GM18867 (cell line): ENCODE measurements around the gene DISP3.

Experiments used
- ATAC-seq: cut with Tn5 transposase; IDR thresholded peaks from one replicate; pipeline ENCODE4 v1.9.1; 2021; ENCODE audit warnings: mild to moderate bottlenecking, moderate library complexity; ENCODE audit not compliant: unreplicated experiment

The DISP3 gene

DNA sequence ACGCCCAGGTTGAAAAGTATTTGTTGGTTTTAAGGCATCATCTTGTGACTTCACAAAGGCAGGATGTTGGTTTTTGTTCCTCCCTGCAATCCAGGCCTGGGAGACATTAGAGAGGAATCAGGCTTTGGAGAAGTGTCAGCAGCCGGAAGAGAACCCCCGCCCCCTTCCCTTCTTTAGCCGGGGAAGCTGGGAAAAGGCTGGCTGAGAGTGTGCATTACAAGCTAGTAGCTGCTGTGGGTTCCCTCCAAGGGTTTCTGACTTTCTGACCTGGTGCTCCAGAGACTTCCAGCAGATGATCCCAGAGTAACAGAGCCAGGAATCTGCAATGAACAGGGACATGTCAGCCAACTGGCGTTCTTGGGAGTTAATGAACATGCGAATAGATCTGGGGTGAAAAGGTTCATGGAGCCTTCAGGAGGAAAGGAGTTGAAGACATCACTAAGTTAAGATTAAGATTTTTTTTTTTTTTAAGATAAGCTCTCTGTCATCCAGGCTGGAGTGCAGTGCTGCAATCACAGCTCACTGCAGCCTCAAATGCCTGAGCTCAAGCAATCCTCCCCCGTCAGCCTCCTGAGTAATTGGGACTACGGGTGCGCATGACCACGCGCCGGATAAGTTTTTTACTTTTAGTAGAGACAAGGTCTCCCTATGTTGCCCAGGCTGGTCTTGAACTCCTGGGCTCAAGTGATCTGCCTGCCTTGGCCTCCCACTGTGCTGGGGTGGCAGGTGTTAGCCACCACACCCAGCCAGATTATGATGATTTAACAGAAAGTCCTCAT is 7.5 kb downstream of the DISP3 start:
- ATAC-seq = no peak

DNA sequence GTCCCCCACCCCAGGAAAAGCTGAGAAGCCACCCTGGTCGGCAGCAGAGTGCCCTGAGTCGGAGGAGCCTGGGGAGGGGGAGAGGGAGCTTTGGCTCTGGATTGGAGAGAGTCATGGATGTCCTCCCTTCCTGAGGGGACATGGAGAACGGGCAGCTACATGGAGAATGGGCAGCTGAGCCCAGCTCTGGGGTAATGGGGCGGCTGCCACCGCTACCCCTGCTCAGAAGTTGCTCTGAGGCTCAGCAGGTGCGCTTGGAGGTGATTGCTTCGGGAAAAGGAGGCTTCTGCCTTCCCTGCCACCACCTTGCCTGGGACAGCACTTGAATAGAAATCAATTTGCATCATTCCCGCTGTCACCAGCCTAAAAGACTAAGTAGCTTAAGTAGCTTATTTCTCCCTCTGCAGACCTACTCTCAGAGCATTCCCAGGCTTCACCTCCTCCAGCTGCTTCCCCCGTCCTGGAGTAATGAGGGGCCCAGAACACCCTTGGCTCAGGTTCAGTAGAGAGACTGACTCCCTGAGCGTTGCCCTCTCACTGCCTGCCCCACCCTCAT is 8.3 kb downstream of the DISP3 start:
- ATAC-seq = no peak

- ATAC-seq = no peak
These were observed 9.3 kb downstream of the DISP3 start for GRCh38 chr1:11488201-11488770.

DNA sequence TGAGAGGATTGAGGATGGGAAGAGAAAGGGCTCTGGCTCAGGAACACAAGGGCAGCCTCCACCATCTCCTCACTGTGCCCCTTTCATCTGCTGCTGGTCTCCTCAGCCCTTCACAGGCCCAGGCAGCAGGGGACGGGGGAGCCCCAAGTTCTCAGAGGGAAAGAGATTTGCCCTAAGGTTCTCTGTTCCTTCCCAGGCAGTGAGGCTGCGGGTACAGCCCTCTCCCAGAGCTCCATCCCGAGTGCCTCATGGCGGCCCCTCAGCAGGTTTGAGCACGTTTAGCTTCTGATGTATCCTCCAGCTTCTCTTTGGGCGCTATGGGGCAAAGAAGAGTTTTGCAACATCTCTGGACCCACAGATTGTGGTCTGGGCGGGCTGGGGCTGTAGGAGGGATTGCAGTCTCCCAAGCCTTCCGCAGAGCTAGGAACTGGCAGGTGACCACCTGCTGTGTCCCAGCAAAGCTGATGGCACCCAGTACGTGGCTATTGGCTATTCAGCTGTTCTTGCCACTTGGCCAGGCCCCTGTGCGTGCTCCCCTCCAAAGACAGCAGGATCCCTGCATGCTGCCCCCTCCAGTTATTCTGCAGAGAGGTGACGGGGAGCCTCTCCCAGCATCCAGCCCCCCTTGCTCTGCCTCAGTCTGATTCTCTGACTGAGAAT is 10.1 kb downstream of the DISP3 start:
- ATAC-seq = no peak

GRCh38 chr1:11492235-11492634 is 13.3 kb downstream of the DISP3 start:
- ATAC-seq = no peak

GRCh38 chr1:11493972-11494655 is 15.2 kb downstream of the DISP3 start:
- no peak for ATAC-seq

- ATAC-seq = no peak
These were observed 15.8 kb downstream of the DISP3 start for GRCh38 chr1:11494771-11495170.

DNA sequence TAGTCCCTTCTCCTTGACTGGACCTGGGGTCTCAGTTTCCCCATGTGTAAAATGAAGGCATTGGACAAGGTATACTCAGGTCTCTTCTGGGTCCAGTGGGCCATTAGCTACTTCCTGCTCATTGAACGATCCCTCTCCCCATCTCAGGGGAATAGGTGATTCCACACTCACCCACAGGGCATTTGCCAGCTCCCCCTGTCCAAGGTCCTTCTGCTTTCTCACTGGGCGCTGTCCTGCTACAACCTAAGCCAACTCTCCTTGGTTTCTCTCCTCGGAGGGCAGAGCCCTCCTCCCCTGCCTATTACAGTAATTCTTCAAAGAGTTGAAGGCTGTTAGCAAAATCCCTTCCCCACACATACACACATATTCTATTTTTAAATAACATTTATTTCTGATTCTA is 16.6 kb downstream of the DISP3 start:
- no peak for ATAC-seq

DNA sequence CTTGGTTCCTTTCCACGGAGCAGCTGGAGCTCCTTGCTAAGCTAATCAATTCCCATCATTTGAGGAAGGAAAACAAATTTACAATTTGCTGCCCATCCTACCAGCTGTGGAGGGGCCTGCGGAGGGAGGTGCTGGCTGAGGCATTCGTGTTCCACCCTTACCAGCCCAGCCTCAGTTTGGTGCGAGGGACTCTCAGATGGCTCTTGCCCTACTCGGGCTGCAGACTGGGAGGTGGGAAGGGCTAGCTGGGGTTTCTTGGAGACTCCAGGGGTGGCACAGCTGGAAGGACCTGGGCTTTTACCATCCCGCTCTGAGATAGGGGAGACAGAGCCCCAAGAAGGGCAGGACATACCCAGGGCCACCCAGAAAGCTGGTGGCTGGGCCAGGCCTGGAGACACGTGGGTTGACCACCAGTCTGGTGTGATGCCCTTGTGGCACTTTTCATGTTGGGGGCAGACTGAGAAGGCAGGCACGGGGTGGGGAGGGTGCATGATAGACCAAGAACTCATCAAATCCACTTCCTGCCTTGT is 17.7 kb downstream of the DISP3 start:
- no peak for ATAC-seq

GRCh38 chr1:11498956-11499594 is 20.1 kb downstream of the DISP3 start:
- no peak for ATAC-seq

DNA sequence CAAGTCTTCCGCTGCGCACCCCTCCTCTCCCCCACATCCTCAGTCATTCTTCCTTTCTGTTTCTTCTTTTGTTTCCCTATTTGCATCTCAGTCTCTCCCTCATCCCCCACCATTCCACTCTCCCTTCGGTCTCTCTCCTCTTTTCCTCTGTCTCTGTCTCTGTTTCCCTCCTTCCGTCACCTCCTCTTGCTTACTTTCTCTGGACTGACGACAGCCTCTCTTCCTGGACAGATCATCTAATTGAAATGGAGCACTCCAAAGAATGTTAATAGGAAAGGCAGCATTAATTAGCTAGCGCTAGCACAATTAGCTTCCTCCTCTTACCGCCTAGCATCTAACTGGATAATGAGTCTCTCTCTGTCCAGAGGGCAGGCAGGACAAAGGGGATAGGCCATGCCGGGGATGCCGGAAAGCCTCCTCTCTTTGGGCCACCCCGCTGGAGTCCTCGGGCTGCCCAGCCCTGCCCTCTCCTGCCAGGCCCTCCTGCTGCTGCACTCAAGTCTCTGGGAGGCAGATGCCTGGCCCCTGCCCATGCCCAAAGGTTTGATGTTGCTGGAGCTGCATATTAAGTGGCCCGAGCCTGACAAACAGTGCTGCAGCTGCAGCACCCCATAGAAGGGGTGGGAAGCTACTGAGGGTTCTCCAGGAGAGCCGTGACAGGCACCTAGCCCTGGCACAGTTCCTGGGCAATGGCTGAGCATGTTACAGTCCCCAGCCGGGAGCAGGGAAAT is 20.8 kb downstream of the DISP3 start:
- ATAC-seq = no peak

- no peak for ATAC-seq
These were observed 21.9 kb downstream of the DISP3 start for GRCh38 chr1:11500881-11501280.

- ATAC-seq = no peak
These were observed 22.5 kb downstream of the DISP3 start for GRCh38 chr1:11501491-11501897.

DNA sequence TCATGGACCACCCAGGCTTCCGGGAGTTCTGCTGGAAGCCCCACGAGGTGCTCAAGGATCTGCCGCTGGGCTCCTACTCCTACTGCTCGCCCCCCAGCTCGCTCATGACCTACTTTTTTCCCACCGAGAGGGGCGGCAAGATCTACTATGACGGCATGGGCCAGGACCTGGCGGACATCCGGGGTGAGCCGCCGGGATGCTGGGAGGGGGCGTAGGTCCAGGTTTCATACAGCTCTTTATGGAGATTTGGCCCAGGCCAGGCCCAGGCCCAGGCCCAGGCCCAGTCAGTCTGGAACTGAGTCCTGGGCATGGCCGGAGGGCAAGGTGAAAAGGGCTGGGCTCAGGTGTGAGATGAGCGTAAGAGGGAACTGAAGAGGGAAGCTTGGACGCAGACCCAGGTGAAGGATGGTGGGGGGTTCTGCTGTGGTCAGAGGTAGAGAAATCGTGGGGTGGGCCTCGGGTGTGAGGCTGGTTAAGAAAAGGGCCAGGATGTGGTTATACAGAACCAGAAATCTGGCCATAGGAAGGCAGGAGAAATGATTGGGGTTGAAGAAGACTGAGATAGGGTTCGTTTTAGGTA is 23.0 kb downstream of the DISP3 start:
- ATAC-seq = no peak

- ATAC-seq = no peak
These were observed 23.6 kb downstream of the DISP3 start for GRCh38 chr1:11502516-11502915.

- no peak for ATAC-seq
These were observed 25.6 kb downstream of the DISP3 start for GRCh38 chr1:11504599-11504998.

GRCh38 chr1:11505591-11506538 is 26.9 kb downstream of the DISP3 start:
- no peak for ATAC-seq

DNA sequence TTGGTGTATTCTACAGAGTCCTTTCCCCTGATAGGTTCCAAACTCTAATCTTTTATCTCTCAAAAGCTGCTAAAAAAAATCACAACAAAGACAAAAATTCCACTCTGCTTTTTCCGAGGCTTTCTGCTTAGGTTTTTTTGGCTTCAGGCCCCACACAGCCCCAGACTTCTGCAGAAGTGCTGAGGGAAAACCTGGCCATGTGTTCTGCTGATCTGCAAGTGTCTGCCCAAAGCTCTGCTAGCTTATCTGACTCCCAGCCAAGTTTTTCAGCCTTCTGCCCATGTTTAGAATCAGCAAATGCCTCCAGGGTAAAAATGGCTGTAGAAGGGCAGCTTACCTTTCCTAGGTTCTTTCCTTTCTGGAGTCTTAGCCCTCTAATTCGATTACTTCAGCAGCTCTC is 28.4 kb downstream of the DISP3 start:
- no peak for ATAC-seq
